ENCODE results near the gene ISM1.

DNA sequence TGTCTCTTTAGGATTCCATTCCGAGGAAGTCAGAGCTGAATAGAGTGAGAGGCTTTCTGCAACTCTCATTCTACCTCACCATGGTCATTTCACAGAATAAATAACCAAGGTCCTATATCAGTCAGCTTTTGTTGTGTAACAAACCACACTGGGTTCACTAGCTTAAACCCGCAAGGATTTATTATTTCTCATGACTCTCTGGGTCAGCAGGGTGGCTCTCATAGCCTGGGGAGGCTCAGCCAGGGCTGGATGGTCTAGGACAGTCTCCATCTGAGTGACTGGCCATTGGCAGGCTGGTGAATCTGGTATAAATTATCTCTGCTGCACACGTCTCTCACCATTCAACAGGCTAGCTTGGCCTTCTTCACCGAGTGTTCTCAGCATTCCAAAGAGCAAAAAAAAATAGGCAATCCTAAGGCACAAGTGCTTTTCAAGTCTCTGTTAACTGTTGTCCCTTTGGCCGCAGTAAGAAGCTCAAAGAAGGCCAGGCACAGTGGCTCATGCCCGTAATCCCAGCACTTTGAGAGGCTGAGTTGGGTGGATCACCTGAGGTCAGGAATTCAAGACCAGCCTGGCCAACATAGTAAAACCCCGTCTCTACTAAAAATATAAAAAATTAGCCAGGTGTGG, 39.7 kb downstream of the ISM1 start:
- TF ChIP-seq, protein P1, sequence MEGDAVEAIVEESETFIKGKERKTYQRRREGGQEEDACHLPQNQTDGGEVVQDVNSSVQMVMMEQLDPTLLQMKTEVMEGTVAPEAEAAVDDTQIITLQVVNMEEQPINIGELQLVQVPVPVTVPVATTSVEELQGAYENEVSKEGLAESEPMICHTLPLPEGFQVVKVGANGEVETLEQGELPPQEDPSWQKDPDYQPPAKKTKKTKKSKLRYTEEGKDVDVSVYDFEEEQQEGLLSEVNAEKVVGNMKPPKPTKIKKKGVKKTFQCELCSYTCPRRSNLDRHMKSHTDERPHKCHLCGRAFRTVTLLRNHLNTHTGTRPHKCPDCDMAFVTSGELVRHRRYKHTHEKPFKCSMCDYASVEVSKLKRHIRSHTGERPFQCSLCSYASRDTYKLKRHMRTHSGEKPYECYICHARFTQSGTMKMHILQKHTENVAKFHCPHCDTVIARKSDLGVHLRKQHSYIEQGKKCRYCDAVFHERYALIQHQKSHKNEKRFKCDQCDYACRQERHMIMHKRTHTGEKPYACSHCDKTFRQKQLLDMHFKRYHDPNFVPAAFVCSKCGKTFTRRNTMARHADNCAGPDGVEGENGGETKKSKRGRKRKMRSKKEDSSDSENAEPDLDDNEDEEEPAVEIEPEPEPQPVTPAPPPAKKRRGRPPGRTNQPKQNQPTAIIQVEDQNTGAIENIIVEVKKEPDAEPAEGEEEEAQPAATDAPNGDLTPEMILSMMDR (IDR thresholded peaks at IDR 0.05; ENCODE audit: low read length): no peak
- no peak for TF ChIP-seq EZH2 (IDR thresholded peaks at IDR 0.05; ENCODE audit: borderline replicate concordance, low read length)
